HEK293 (cell line): ENCODE data around the gene PPM1N.

Source experiments
- CTCF ChIA-PET: fragments of 350-600 bp; formaldehyde crosslinking; extraction: SDS; loops from one replicate; lab custom pipeline; 2021; ENCODE audit warnings: antibody characterized with exemption; lab: Yijun Ruan, JAX
- POLR2A ChIA-PET: fragments of 300-600 bp; formaldehyde crosslinking; extraction: SDS; loops from one replicate; lab custom pipeline; 2020; ENCODE audit warnings: antibody characterized with exemption, inconsistent platforms; lab: Yijun Ruan, JAX
- H3K27ac ChIP-seq: fragments of 200-500 bp; sonication (Bioruptor generic); 2 replicates; pipeline ENCODE4 v1.5.1; 2014; ENCODE audit warnings: low read depth, low read length, control low read depth, inconsistent platforms; ENCODE audit errors: extremely low read depth
- H3K36me3 ChIP-seq, 2 experiments: fragments of 200-500 bp in 1 of 2; sonication (Bioruptor generic) in 1 of 2; 1 replicate in 1 of 2; 2 replicates in 1 of 2; pipeline ENCODE4 v1.5.1; 2014 to 2017; ENCODE audit warnings: inconsistent platforms in 2 of 2, low read length in 2 of 2; ENCODE audit not compliant: control insufficient read depth in 2 of 2, insufficient read depth in 1 of 2
- H3K4me1 ChIP-seq: fragments of 200-500 bp; sonication (Bioruptor generic); 2 replicates; pipeline ENCODE4 v1.5.1; 2014; ENCODE audit warnings: mild to moderate bottlenecking, low read length, inconsistent platforms; ENCODE audit not compliant: control insufficient read depth, insufficient read depth
- H3K4me3 ChIP-seq: 2 replicates; pipeline ENCODE4 v1.5.1; 2011; ENCODE audit warnings: low read depth, mild to moderate bottlenecking, control low read depth, low read length, moderate library complexity
- H3K9me3 ChIP-seq: fragments of 200-500 bp; sonication (Bioruptor generic); 2 replicates; pipeline ENCODE4 v1.5.1; 2014; ENCODE audit warnings: low read depth, low read length, inconsistent platforms; ENCODE audit not compliant: control insufficient read depth, insufficient read depth
- BCL11A ChIP-seq: fragments of 450-650 bp; formaldehyde crosslinking; IDR thresholded peaks from 2 replicates; pipeline ENCODE4 v1.5.1; 2016; ENCODE audit warnings: low read depth, missing biosample characterization, missing genetic modification characterization
- FEZF1 ChIP-seq: fragments of 450-650 bp; formaldehyde crosslinking; IDR thresholded peaks from 2 replicates; pipeline ENCODE4 v1.5.1; 2016; ENCODE audit warnings: missing biosample characterization, missing genetic modification characterization
- HOXA7 ChIP-seq: sonication (generic); formaldehyde crosslinking; IDR thresholded peaks from 2 replicates; pipeline ENCODE4 v1.8.1; 2022; ENCODE audit warnings: missing genetic modification reagents, borderline replicate concordance
- IKZF3 ChIP-seq: fragments of 450-650 bp; IDR thresholded peaks from 2 replicates; pipeline ENCODE4 v1.5.0; 2018; ENCODE audit warnings: missing biosample characterization, mild to moderate bottlenecking, missing genetic modification characterization, moderate library complexity
- SCRT1 ChIP-seq: fragments of 450-650 bp; formaldehyde crosslinking; IDR thresholded peaks from 2 replicates; pipeline ENCODE4 v1.5.1; 2016; ENCODE audit warnings: missing biosample characterization, missing genetic modification characterization, borderline replicate concordance
- SETDB1 ChIP-seq: IDR thresholded peaks from one replicate; pipeline ENCODE4 v1.6.1; 2017; ENCODE audit warnings: mild to moderate bottlenecking, low read length, moderate library complexity, mixed read lengths; ENCODE audit not compliant: insufficient read length
- ZNF121 ChIP-seq: fragments of 450-650 bp; formaldehyde crosslinking; IDR thresholded peaks from 2 replicates; pipeline ENCODE4 v1.5.1; 2016; ENCODE audit warnings: missing biosample characterization, missing genetic modification characterization
- ZNF133 ChIP-seq: fragments of 450-650 bp; formaldehyde crosslinking; IDR thresholded peaks from 2 replicates; pipeline ENCODE4 v1.5.1; 2016; ENCODE audit warnings: missing biosample characterization, missing genetic modification characterization
- ZNF16 ChIP-seq: fragments of 450-650 bp; formaldehyde crosslinking; IDR thresholded peaks from 2 replicates; pipeline ENCODE4 v1.5.1; 2016; ENCODE audit warnings: low read depth, missing biosample characterization, missing genetic modification characterization
- ZNF37A ChIP-seq: fragments of 450-650 bp; IDR thresholded peaks from 2 replicates; pipeline ENCODE4 v1.5.1; 2018; ENCODE audit warnings: missing biosample characterization, missing genetic modification characterization
- ZNF571 ChIP-seq: fragments of 450-650 bp; formaldehyde crosslinking; IDR thresholded peaks from 2 replicates; pipeline ENCODE4 v1.5.0; 2017; ENCODE audit warnings: missing biosample characterization, missing genetic modification characterization
- ZNF585B ChIP-seq: fragments of 450-650 bp; formaldehyde crosslinking; IDR thresholded peaks from 2 replicates; pipeline ENCODE4 v1.5.1; 2016; ENCODE audit warnings: missing biosample characterization, missing genetic modification characterization
- ZNF600 ChIP-seq: fragments of 450-650 bp; formaldehyde crosslinking; IDR thresholded peaks from 2 replicates; pipeline ENCODE4 v1.5.1; 2016; ENCODE audit warnings: missing biosample characterization, missing genetic modification characterization
- ZNF624 ChIP-seq: fragments of 450-650 bp; formaldehyde crosslinking; IDR thresholded peaks from 2 replicates; pipeline ENCODE4 v1.5.1; 2017; ENCODE audit warnings: missing biosample characterization, missing genetic modification characterization
- ZNF626 ChIP-seq: fragments of 450-650 bp; sonication (Bioruptor Pico); formaldehyde crosslinking; IDR thresholded peaks from 2 replicates; pipeline ENCODE4 v1.5.1; 2018; ENCODE audit warnings: missing biosample characterization, missing genetic modification characterization, inconsistent platforms
- ZNF629 ChIP-seq: fragments of 450-650 bp; formaldehyde crosslinking; IDR thresholded peaks from 2 replicates; pipeline ENCODE4 v1.5.1; 2017; ENCODE audit warnings: missing biosample characterization, missing genetic modification characterization
- ZNF645 ChIP-seq: fragments of 450-650 bp; formaldehyde crosslinking; IDR thresholded peaks from 2 replicates; pipeline ENCODE4; 2016; ENCODE audit warnings: missing biosample characterization, missing genetic modification characterization
- ZNF768 ChIP-seq: fragments of 450-650 bp; formaldehyde crosslinking; IDR thresholded peaks from 2 replicates; pipeline ENCODE4 v1.5.1; 2018; ENCODE audit warnings: missing biosample characterization, mild to moderate bottlenecking, missing genetic modification characterization
- ZNF843 ChIP-seq: fragments of 450-650 bp; formaldehyde crosslinking; IDR thresholded peaks from 2 replicates; pipeline ENCODE4 v1.5.1; 2016; ENCODE audit warnings: missing biosample characterization, missing genetic modification characterization
- TF ChIP-seq, protein P1 (sequence below): fragments of 450-650 bp; formaldehyde crosslinking; IDR thresholded peaks from 2 replicates; pipeline ENCODE4 v1.5.1; 2016; ENCODE audit warnings: missing biosample characterization, missing genetic modification characterization
- TF ChIP-seq, protein P2 (sequence below): fragments of 450-650 bp; formaldehyde crosslinking; IDR thresholded peaks from 2 replicates; pipeline ENCODE4 v1.5.1; 2016; ENCODE audit warnings: missing biosample characterization, missing genetic modification characterization
- TF ChIP-seq, protein P3 (sequence below): fragments of 450-650 bp; formaldehyde crosslinking; IDR thresholded peaks from 2 replicates; pipeline ENCODE4 v1.5.0; 2017; ENCODE audit warnings: missing biosample characterization, missing genetic modification characterization, borderline replicate concordance

The PPM1N gene

DNA sequence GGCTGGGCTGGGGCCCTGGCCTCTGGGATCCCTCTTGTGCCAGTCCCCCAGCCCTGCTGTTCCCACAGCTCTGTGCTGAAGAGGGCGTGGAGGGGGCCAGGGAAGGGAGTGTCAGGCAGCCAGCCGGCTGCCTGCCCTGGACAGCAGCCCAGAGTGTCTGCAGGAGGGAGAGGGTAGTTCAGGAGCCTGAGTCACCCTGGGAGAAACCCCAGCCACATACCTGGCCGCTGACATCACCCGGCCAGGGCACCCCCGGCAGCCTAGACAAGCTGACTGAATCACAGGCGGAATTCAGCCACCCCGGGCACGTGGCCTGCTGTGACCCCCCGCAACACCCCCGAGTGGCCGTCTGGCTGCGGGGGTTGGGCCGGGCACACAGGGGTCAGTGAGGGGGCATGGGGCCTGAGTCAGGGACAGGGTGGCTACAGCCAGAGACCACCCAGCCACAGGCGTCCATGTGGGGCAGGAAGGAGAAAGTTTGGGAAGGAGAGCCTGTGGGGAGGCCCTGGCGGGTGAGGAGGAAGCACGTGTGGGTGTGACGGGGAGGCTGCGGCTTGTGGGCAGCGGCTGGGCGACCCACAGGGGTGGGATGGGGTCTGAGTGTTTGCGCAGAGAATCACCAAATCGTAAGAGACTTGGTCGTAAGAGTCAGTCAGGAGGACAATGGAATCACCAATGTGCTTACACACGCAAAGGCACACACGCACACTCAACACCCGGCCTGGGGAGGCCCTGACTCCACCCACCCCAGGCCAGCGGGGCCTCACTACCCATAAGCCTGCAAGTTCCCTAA lies 42.3 kb upstream of the PPM1N start (continued):
- TF ChIP-seq, protein P1, sequence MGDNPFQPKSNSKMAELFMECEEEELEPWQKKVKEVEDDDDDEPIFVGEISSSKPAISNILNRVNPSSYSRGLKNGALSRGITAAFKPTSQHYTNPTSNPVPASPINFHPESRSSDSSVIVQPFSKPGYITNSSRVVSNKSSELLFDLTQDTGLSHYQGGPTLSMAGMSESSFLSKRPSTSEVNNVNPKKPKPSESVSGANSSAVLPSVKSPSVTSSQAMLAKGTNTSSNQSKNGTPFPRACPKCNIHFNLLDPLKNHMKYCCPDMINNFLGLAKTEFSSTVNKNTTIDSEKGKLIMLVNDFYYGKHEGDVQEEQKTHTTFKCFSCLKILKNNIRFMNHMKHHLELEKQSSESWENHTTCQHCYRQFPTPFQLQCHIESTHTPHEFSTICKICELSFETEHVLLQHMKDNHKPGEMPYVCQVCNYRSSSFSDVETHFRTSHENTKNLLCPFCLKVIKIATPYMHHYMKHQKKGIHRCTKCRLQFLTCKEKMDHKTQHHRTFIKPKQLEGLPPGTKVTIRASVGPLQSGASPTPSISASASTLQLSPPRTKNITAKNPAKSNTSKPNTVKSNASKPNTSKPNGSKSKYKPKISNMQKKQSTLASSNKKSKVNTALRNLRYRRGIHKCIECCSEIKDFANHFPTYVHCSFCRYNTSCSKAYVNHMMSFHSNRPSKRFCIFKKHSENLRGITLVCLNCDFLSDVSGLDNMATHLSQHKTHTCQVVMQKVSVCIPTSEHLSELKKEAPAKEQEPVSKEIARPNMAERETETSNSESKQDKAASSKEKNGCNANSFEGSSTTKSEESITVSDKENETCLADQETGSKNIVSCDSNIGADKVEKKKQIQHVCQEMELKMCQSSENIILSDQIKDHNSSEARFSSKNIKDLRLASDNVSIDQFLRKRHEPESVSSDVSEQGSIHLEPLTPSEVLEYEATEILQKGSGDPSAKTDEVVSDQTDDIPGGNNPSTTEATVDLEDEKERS (tag by site-specific recombination), result no peak; the same call in 1 of the 2 replicates
- TF ChIP-seq ZNF624 (tag by site-specific recombination), result no peak
- TF ChIP-seq ZNF133 (tag by site-specific recombination), result no peak
- no peak for TF ChIP-seq ZNF768 (tag by site-specific recombination)
- peak; percentile 93 for TF ChIP-seq ZNF629 (tag by site-specific recombination)
- no peak for TF ChIP-seq ZNF585B (tag by site-specific recombination)
- no peak for TF ChIP-seq ZNF626
- peak; percentile 94 for TF ChIP-seq BCL11A (tag by site-specific recombination)
- no peak for TF ChIP-seq SCRT1 (tag by site-specific recombination)
- peak; percentile 55; the same call in 1 of the 2 replicates for TF ChIP-seq ZNF843
- no peak for TF ChIP-seq ZNF645 (tag by site-specific recombination)

DNA sequence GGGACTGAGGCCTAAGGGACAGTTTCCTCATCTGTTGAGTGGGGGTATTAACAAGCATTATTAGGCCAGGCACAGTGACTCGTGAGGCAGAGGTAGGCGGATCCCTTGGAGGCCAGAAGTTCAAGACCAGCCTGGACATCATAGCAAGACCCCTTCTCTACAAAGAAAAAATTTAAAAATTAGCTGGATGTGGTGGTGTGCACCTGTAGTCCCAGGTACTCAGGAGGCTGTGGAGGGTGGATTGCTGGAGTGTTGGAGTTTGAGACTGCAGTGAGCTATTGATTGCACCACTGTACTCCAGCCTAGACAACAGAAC lies 41.8 kb upstream of the PPM1N start:
- no peaks in the 10 kb centered on the region for H3K9me3 ChIP-seq
- H3K27ac ChIP-seq, result no peak overlapping the region
- peaks cover 7% of the 10 kb centered on the region; the same call in 1 of the 2 replicates for H3K4me1 ChIP-seq
- no peaks in the 10 kb centered on the region; a peak in 1 of 3 replicates for H3K36me3 ChIP-seq
- peak; percentile 91 for TF ChIP-seq ZNF121 (tag by site-specific recombination)
- TF ChIP-seq, protein P2, sequence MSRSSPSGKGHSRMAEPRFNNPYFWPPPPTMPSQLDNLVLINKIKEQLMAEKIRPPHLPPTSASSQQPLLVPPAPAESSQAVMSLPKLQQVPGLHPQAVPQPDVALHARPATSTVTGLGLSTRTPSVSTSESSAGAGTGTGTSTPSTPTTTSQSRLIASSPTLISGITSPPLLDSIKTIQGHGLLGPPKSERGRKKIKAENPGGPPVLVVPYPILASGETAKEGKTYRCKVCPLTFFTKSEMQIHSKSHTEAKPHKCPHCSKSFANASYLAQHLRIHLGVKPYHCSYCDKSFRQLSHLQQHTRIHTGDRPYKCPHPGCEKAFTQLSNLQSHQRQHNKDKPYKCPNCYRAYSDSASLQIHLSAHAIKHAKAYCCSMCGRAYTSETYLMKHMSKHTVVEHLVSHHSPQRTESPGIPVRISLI, result no peak
- CTCF ChIA-PET, result interaction anchor here (0.5 to 2.0 kb wide), 7 partner anchors 9 to 574 kb away, joined by 3 to 20 read pairs (median 3); partner anchors contain the start of gene FOSB
- no peak overlapping the region for H3K4me3 ChIP-seq
- POLR2A ChIA-PET, result interaction anchor here (0.7 to 4.2 kb wide), 2 partner anchors 12 to 33 kb away, joined by 8 to 52 read pairs; partner anchors contain the start of genes ERCC1 and FOSB

GRCh38 chr19:45457776-45458175 lies 40.5 kb upstream of the PPM1N start:
- Histone ChIP-seq H3K4me3 (no peak overlapping the region), H3K36me3 (no peaks in the 10 kb centered on the region; a peak in 1 of 3 replicates), H3K27ac (no peak overlapping the region), H3K4me1 (peaks cover 7% of the 10 kb centered on the region; the same call in 1 of the 2 replicates), H3K9me3 (no peaks in the 10 kb centered on the region)
- CTCF ChIA-PET, result interaction anchor here (1.2 to 2.0 kb wide), 4 partner anchors 11 to 27 kb away, joined by 3 to 20 read pairs (median 4); no protein-coding TSS in a partner anchor
- TF ChIP-seq ZNF600 (tag by site-specific recombination), result no peak
- TF ChIP-seq IKZF3 (tag by site-specific recombination), result no peak
- TF ChIP-seq, protein P3, sequence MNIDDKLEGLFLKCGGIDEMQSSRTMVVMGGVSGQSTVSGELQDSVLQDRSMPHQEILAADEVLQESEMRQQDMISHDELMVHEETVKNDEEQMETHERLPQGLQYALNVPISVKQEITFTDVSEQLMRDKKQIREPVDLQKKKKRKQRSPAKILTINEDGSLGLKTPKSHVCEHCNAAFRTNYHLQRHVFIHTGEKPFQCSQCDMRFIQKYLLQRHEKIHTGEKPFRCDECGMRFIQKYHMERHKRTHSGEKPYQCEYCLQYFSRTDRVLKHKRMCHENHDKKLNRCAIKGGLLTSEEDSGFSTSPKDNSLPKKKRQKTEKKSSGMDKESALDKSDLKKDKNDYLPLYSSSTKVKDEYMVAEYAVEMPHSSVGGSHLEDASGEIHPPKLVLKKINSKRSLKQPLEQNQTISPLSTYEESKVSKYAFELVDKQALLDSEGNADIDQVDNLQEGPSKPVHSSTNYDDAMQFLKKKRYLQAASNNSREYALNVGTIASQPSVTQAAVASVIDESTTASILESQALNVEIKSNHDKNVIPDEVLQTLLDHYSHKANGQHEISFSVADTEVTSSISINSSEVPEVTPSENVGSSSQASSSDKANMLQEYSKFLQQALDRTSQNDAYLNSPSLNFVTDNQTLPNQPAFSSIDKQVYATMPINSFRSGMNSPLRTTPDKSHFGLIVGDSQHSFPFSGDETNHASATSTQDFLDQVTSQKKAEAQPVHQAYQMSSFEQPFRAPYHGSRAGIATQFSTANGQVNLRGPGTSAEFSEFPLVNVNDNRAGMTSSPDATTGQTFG (tag by site-specific recombination), result no peak
- TF ChIP-seq ZNF37A (tag by site-specific recombination), result no peak
- no peak for TF ChIP-seq SETDB1
- no peak for TF ChIP-seq ZNF571
- no peak for TF ChIP-seq HOXA7 (CRISPR knock-in tag)
- TF ChIP-seq ZNF16 (tag by site-specific recombination), result no peak
- TF ChIP-seq FEZF1 (tag by site-specific recombination), result no peak
- POLR2A ChIA-PET, result interaction anchor here (0.8 kb wide), 1 partner anchor 10 kb away, joined by 3 read pairs; the partner anchor contains the start of gene FOSB
